Naive thymus-derived CD4-positive, alpha-beta T cell (primary cell): ENCODE measurements around the gene IGFBP4. TPM values are rescaled to one million over a fixed set of nuclear protein-coding genes. Genes with fewer than 3 reads are reported as not detected.
"Not testable (repeated sequence)": the region's sequence is repeated elsewhere in the genome, so short reads cannot be mapped to it uniquely, and the experiment has no call there.

Experiments used
- ATAC-seq: fragments of 150-1000 bp; cut with Tn5 transposase; 2 replicates; pipeline ENCODE4 v1.10.0; 2021; ENCODE audit warnings: mild to moderate bottlenecking, moderate library complexity
- CTCF ChIA-PET: fragments of 350-600 bp; sonication (Branson Sonifier 250); formaldehyde crosslinking; loops from one replicate; lab custom pipeline; 2021; ENCODE audit warnings: antibody characterized with exemption; lab: Charles Lee
- POLR2A ChIA-PET: fragments of 350-600 bp; sonication (Branson Sonifier 250); formaldehyde crosslinking; loops from one replicate; lab custom pipeline; 2021; ENCODE audit warnings: antibody characterized with exemption, inconsistent platforms; lab: Charles Lee
- DNase-seq, 9 donors: peaks; one replicate each; pipeline versions ENCODE4 v3.0.0 to v3.0.0-alpha.2; 2020 to 2022; ENCODE audit warnings: mixed read lengths in 1 of 9
- H3K27ac ChIP-seq: one replicate; pipeline ENCODE4 v1.7.0; 2013; ENCODE audit warnings: mild to moderate bottlenecking, low read depth, low read length, moderate library complexity
- H3K27me3 ChIP-seq, 2 donors: one replicate each; pipeline ENCODE4 v1.7.0; 2013; ENCODE audit warnings: low read length in 2 of 2, mild to moderate bottlenecking in 2 of 2, moderate library complexity in 2 of 2; ENCODE audit not compliant: control insufficient read depth in 2 of 2, insufficient read depth in 2 of 2
- H3K36me3 ChIP-seq, 3 experiments: 1 replicate in 2 of 3; 2 replicates in 1 of 3; pipeline ENCODE4 v1.7.0; 2013; ENCODE audit warnings: low read length in 3 of 3, mild to moderate bottlenecking in 3 of 3, moderate library complexity in 1 of 3; ENCODE audit not compliant: insufficient read depth in 3 of 3, control insufficient read depth in 2 of 3
- H3K4me1 ChIP-seq, 2 donors: one replicate each; pipeline ENCODE4 v1.7.0; 2013; ENCODE audit warnings: low read length in 2 of 2, mild to moderate bottlenecking in 2 of 2, moderate library complexity in 1 of 2; ENCODE audit not compliant: control insufficient read depth in 2 of 2, insufficient read depth in 2 of 2
- H3K4me3 ChIP-seq: 2 replicates; pipeline ENCODE4 v1.7.0; 2013; ENCODE audit warnings: mild to moderate bottlenecking, low read length
- H3K9me3 ChIP-seq, 3 experiments: 1 replicate in 2 of 3; 2 replicates in 1 of 3; pipeline ENCODE4 v1.7.0; 2013; ENCODE audit warnings: low read length in 3 of 3; ENCODE audit not compliant: control insufficient read depth in 2 of 3
- H3K27ac Mint-ChIP-seq, 9 donors: one replicate each; pipeline ENCODE4 v1.8.0; 2020 to 2022; ENCODE audit warnings: mixed read lengths in 9 of 9, mild to moderate bottlenecking in 8 of 9, moderate library complexity in 5 of 9, inconsistent platforms in 2 of 9
- H3K27me3 Mint-ChIP-seq, 5 donors: one replicate each; pipeline ENCODE4 v1.8.0; 2021 to 2022; ENCODE audit warnings: mixed read lengths in 5 of 5, mild to moderate bottlenecking in 1 of 5
- H3K36me3 Mint-ChIP-seq, 5 donors: one replicate each; pipeline ENCODE4 v1.8.0; 2020 to 2022; ENCODE audit warnings: mixed read lengths in 5 of 5, mild to moderate bottlenecking in 3 of 5, inconsistent platforms in 1 of 5
- H3K4me1 Mint-ChIP-seq, 7 donors: one replicate each; pipeline ENCODE4 v1.8.0; 2020 to 2022; ENCODE audit warnings: mixed read lengths in 7 of 7, mild to moderate bottlenecking in 3 of 7, inconsistent platforms in 1 of 7
- H3K4me3 Mint-ChIP-seq, 10 donors: one replicate each; pipeline ENCODE4 v1.8.0; 2020 to 2022; ENCODE audit warnings: mild to moderate bottlenecking in 10 of 10, mixed read lengths in 10 of 10, moderate library complexity in 6 of 10, inconsistent platforms in 2 of 10
- H3K9me3 Mint-ChIP-seq, 11 donors: one replicate each; pipeline ENCODE4 v1.8.0; 2020 to 2022; ENCODE audit warnings: mixed read lengths in 11 of 11, mild to moderate bottlenecking in 4 of 11, inconsistent platforms in 1 of 11, moderate library complexity in 1 of 11
- intact Hi-C, 2 donors: fragments of 100-400 bp; cut with micrococcal nuclease; formaldehyde crosslinking; loops; one replicate each; pipeline ENCODE4 v1.15.1; 2023
- polyA plus RNA-seq, 2 donors: library from polyadenylated mRNA; unstranded; fragments of 300-500 nt; fragmentation: Illumina TruSeq; gene quantifications; one replicate each; pipeline ENCODE4 v1.2.3, GENCODE V29; 2021
- total RNA-seq, 6 experiments: library from RNA in 5 of 6; stranded (reverse) in 5 of 6; gene quantifications; 1 replicate in 5 of 6; 2 replicates in 1 of 6; pipeline ENCODE4 v1.2.3 and lab custom pipeline; 2021 to 2026

The IGFBP4 gene
- total RNA-seq, result 100 to 1,000 TPM in 1 of 5 experiments, 1 to 10 TPM in 4; 1.5 to 116 (median 1.9) TPM
- polyA plus RNA-seq, result 1 to 10 TPM in 1 of 2 donors, under 1 TPM in 1; 0.45 to 1.0 TPM
- 2.8 reads per million, percentile 15 among the genes with 10 or more reads in this experiment for total RNA-seq (lab: John Stamatoyannopoulos, UW)

GRCh38 chr17:40443196-40443987 lies at the start of gene IGFBP4:
Gene IGFBP4, plus strand, starts transcription at chr17:40443450. Its CDS starts 286 bp downstream, at chr17:40443736.
- peak within 1 kb of the TSS; percentile 1 for H3K27ac ChIP-seq
- H3K36me3 ChIP-seq, result no peaks in the 10 kb centered on the region
- H3K9me3 ChIP-seq, result no peaks in the 10 kb centered on the region
- peak within 1 kb of the TSS; percentile 21 for H3K4me3 ChIP-seq
- ATAC-seq (peak; percentile 87), DNase-seq (peak; percentile 40 to 80 (median 61))
- Mint-ChIP-seq H3K27me3 (peaks cover 0 to 5% (median 0%) of the 10 kb centered on the region in 5 donors), H3K4me1 (peaks cover 26 to 54% (median 30%) of the 10 kb centered on the region in 7 donors), H3K27ac (peak within 1 kb of the TSS in 8 of 9 donors; percentile 60 to 93 (median 78)), H3K9me3 (no peaks in the 10 kb centered on the region), H3K36me3 (peaks cover 0 to 13% (median 0%) of the 10 kb centered on the region in 5 donors), H3K4me3 (peak within 1 kb of the TSS; percentile 67 to 90 (median 84))
- peaks cover 23 to 24% of the 10 kb centered on the region in 2 donors for H3K4me1 ChIP-seq
- POLR2A ChIA-PET, result interaction anchor here (0.6 to 2.1 kb wide), 11 partner anchors 9 to 159 kb away, joined by 3 to 6 read pairs (median 4); no protein-coding TSS in a partner anchor
- H3K27me3 ChIP-seq, result no peaks in the 10 kb centered on the region
- CTCF ChIA-PET, result interaction anchor here (0.7 to 2.2 kb wide), 16 partner anchors 9 to 172 kb away, joined by 3 to 19 read pairs (median 4); no protein-coding TSS in a partner anchor
- intact Hi-C loops, result loop anchor here (1.0 to 5.0 kb wide), 7 partner anchors 17 to 90 kb away; no protein-coding TSS in a partner anchor

DNA sequence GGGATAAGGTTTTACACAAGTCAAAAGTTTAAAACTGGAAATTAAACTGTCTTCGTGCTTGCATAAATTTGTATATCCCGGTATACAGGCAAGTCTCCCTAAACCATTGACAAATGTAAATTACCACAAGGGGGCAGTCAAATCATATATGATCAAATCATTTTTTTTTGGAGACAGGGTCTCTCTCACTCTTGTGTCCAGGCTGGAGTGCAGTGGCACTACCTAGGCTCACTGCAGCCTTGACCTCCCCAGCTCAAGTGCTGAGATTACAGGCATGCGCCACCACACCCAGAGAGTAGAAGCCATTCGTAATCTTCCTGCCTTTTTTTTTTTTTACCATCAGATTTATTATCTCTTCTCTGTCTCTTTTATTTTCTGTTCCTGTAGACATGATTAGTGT lies 44.1 kb upstream of the IGFBP4 start:
- Histone ChIP-seq H3K4me3 (no peak overlapping the region), H3K4me1 (no peaks in the 10 kb centered on the region), H3K36me3 (no peaks in the 10 kb centered on the region), H3K27ac (no peak overlapping the region), H3K9me3 (no peaks in the 10 kb centered on the region), H3K27me3 (no peaks in the 10 kb centered on the region)
- peak in 6 of 9 donors; percentile 39 to 69 (median 60) for DNase-seq
- Mint-ChIP-seq H3K36me3 (peaks cover 0 to 31% (median 0%) of the 10 kb centered on the region in 5 donors), H3K4me1 (peaks cover 8 to 36% (median 22%) of the 10 kb centered on the region in 7 donors), H3K27ac (peak overlapping the region in 3 of 9 donors; percentile 6 to 65 (median 64)), H3K4me3 (no peak overlapping the region), H3K27me3 (no peaks in the 10 kb centered on the region), H3K9me3 (no peaks in the 10 kb centered on the region)
- CTCF ChIA-PET, result interaction anchor here (0.6 to 2.8 kb wide), 17 partner anchors 11 to 1279 kb away, joined by 3 to 36 read pairs (median 4); partner anchors contain the start of gene TOP2A
- POLR2A ChIA-PET, result interaction anchor here (1.0 to 4.9 kb wide), 4 partner anchors 37 to 154 kb away, joined by 3 to 30 read pairs (median 3); no protein-coding TSS in a partner anchor
- peak; percentile 75 for ATAC-seq
- intact Hi-C loops, result loop anchor here (1.0 to 5.0 kb wide), 7 partner anchors 16 to 216 kb away; partner anchors contain the start of genes GJD3 (in 1 of the 2) and IGFBP4 (in 1 of the 2)

- Mint-ChIP-seq H3K27ac (peak overlapping the region; percentile 19 to 83 (median 49)), H3K27me3 (no peaks in the 10 kb centered on the region), H3K4me3 (peak overlapping the region in 8 of 10 donors; percentile 63 to 82 (median 67)), H3K36me3 (peaks cover 0 to 33% (median 0%) of the 10 kb centered on the region in 5 donors), H3K9me3 (no peaks in the 10 kb centered on the region), H3K4me1 (peaks cover 8 to 39% (median 23%) of the 10 kb centered on the region in 7 donors)
- H3K27me3 ChIP-seq, result no peaks in the 10 kb centered on the region
- CTCF ChIA-PET, result interaction anchor here (0.7 to 3.1 kb wide), 11 partner anchors 9 to 1409 kb away, joined by 3 to 50 read pairs (median 4); partner anchors contain the start of gene P3H4
- intact Hi-C loops, result loop anchor here in 1 of 2 donors (5.0 kb wide), 1 partner anchor 40 kb away; the partner anchor contains the start of gene IGFBP4
- POLR2A ChIA-PET, result interaction anchor here (0.6 to 1.7 kb wide), 6 partner anchors 9 to 195 kb away, joined by 3 to 7 read pairs (median 4); partner anchors contain the start of gene TOP2A
- DNase-seq (peak in 4 of 9 donors; percentile 21 to 48 (median 35)), ATAC-seq (peak; percentile 48)
- no peaks in the 10 kb centered on the region for H3K9me3 ChIP-seq
- peak overlapping the region; percentile 7 for H3K4me3 ChIP-seq
- no peaks in the 10 kb centered on the region for H3K4me1 ChIP-seq
- H3K27ac ChIP-seq, result no peak overlapping the region
- H3K36me3 ChIP-seq, result no peaks in the 10 kb centered on the region
Observed at GRCh38 chr17:40402668-40403067, 40.6 kb upstream of the IGFBP4 start.

DNA sequence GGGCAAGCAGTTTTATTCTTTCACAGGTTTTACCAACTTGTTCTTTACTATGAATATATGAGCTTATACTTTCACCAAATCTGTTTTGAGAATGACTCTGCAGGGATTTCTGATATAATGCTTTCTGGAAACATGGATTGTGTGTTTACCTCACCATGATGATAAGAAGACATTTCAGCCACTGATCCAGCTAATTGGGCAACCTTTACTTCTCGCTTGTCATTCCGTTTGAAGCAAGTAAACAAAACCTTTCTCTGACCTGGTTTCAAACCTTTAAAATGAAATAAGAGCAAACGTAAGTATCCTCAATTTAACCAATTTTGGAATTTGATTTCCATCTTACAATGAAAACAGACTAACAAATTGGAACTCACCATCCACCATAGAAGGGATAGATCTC lies 39.2 kb upstream of the IGFBP4 start:
- H3K9me3 Mint-ChIP-seq, result no peaks in the 10 kb centered on the region
- CTCF ChIA-PET, result interaction anchor here (1.1 to 2.5 kb wide), 2 partner anchors 13 to 128 kb away, joined by 5 to 8 read pairs; no protein-coding TSS in a partner anchor
- H3K27me3 Mint-ChIP-seq, result no peaks in the 10 kb centered on the region
- H3K9me3 ChIP-seq, result no peaks in the 10 kb centered on the region
- intact Hi-C loops, result loop anchor here in 1 of 2 donors (5.0 kb wide), 1 partner anchor 38 kb away; the partner anchor contains the start of gene IGFBP4
- H3K4me1 ChIP-seq, result no peaks in the 10 kb centered on the region
- POLR2A ChIA-PET, result interaction anchor here (0.6 kb wide), 1 partner anchor 129 kb away, joined by 4 read pairs; no protein-coding TSS in a partner anchor
- peaks cover 7 to 39% (median 23%) of the 10 kb centered on the region in 7 donors for H3K4me1 Mint-ChIP-seq
- H3K27ac ChIP-seq, result no peak overlapping the region
- H3K36me3 ChIP-seq, result no peaks in the 10 kb centered on the region
- H3K27me3 ChIP-seq, result no peaks in the 10 kb centered on the region
- peak overlapping the region in 1 of 10 donors; percentile 16 for H3K4me3 Mint-ChIP-seq
- H3K27ac Mint-ChIP-seq, result peak overlapping the region in 1 of 9 donors; percentile 5
- no peak overlapping the region for H3K4me3 ChIP-seq
- H3K36me3 Mint-ChIP-seq, result peaks cover 0 to 33% (median 0%) of the 10 kb centered on the region in 5 donors
- ATAC-seq, result no peak
- no peak for DNase-seq

GRCh38 chr17:40407460-40407859 lies 35.8 kb upstream of the IGFBP4 start:
- no peak overlapping the region for H3K27ac Mint-ChIP-seq
- Histone ChIP-seq H3K27ac (no peak overlapping the region), H3K27me3 (no peaks in the 10 kb centered on the region), H3K36me3 (no peaks in the 10 kb centered on the region), H3K4me3 (no peak overlapping the region), H3K9me3 (no peaks in the 10 kb centered on the region), H3K4me1 (no peaks in the 10 kb centered on the region)
- intact Hi-C loops, result no loop called here
- H3K9me3 Mint-ChIP-seq, result no peaks in the 10 kb centered on the region
- CTCF ChIA-PET, result interaction anchor here (0.7 to 2.7 kb wide), 3 partner anchors 10 to 126 kb away, joined by 3 to 7 read pairs (median 3); partner anchors contain the start of gene TOP2A
- H3K36me3 Mint-ChIP-seq, result peaks cover 0 to 28% (median 0%) of the 10 kb centered on the region in 5 donors
- no peak for ATAC-seq
- H3K27me3 Mint-ChIP-seq, result no peaks in the 10 kb centered on the region
- DNase-seq, result no peak
- H3K4me1 Mint-ChIP-seq, result peaks cover 0 to 43% (median 12%) of the 10 kb centered on the region in 7 donors
- POLR2A ChIA-PET, result interaction anchor here (0.6 to 1.5 kb wide), 4 partner anchors 12 to 114 kb away, joined by 3 read pairs; no protein-coding TSS in a partner anchor
- no peak overlapping the region for H3K4me3 Mint-ChIP-seq

GRCh38 chr17:40409540-40409939 lies 33.7 kb upstream of the IGFBP4 start:
- H3K9me3 Mint-ChIP-seq, ATAC-seq, H3K4me1 ChIP-seq, POLR2A ChIA-PET, H3K36me3 ChIP-seq, H3K9me3 ChIP-seq, H3K27ac ChIP-seq, H3K27me3 Mint-ChIP-seq, H3K27me3 ChIP-seq, intact Hi-C loops, DNase-seq, H3K4me3 Mint-ChIP-seq, H3K4me3 ChIP-seq: not testable (repeated sequence)
- Mint-ChIP-seq H3K27ac (peak overlapping the region in 1 of 9 donors; percentile 47), H3K4me1 (peaks cover 0 to 39% (median 0%) of the 10 kb centered on the region in 7 donors), H3K36me3 (peaks cover 0 to 28% (median 0%) of the 10 kb centered on the region in 5 donors)
- CTCF ChIA-PET, result interaction anchor here (1.7 to 2.9 kb wide), 2 partner anchors 11 to 39 kb away, joined by 3 to 13 read pairs; no protein-coding TSS in a partner anchor
